GM12892 (cell line): ENCODE data around the gene LTK.

Experiments used
- POLR2A ChIP-seq: IDR thresholded peaks from 2 replicates; pipeline ENCODE4 v1.6.1; 2011; ENCODE audit warnings: low read depth, low read length, control low read depth
- POLR2AphosphoS5 ChIP-seq: IDR thresholded peaks from 2 replicates; pipeline ENCODE4 v1.6.1; 2011; ENCODE audit warnings: low read depth, low read length, control low read depth
- TAF1 ChIP-seq: IDR thresholded peaks from 2 replicates; pipeline ENCODE4 v1.6.1; 2011; ENCODE audit warnings: low read depth, mild to moderate bottlenecking, control low read depth, low read length, borderline replicate concordance

GRCh38 chr15:41536866-41537265, 23.2 kb upstream of the LTK start:
- TF ChIP-seq POLR2A: no peak
- TF ChIP-seq POLR2AphosphoS5: no peak
- TF ChIP-seq TAF1: no peak
